K562 (cell line): ENCODE measurements around the gene TJP2. TPM values are rescaled to one million over a fixed set of nuclear protein-coding genes. Genes with fewer than 3 reads are reported as not detected.
A peak's percentile ranks its signal among the peaks of the same experiment; 100 is the strongest.

ENCODE experiments used
- ARNT ChIP-seq, 2 experiments: fragments of 450-650 bp; IDR thresholded peaks; 2 replicates each; pipeline ENCODE4 v1.6.1; 2016; ENCODE audit warnings: mild to moderate bottlenecking in 1 of 2
- CBFA2T3 ChIP-seq: fragments of 450-650 bp; IDR thresholded peaks from 2 replicates; pipeline ENCODE4 v1.6.1; 2017
- EP400 ChIP-seq: fragments of 450-650 bp; IDR thresholded peaks from 2 replicates; pipeline ENCODE4 v1.6.1; 2017; ENCODE audit warnings: antibody characterized with exemption, mild to moderate bottlenecking, moderate library complexity
- FOXP1 ChIP-seq: sonication (generic); formaldehyde crosslinking; IDR thresholded peaks from 2 replicates; pipeline ENCODE4 v1.8.0; 2022; ENCODE audit warnings: mild to moderate bottlenecking, missing genetic modification reagents
- GATAD2A ChIP-seq: fragments of 450-650 bp; IDR thresholded peaks from 2 replicates; pipeline ENCODE4 v1.6.1; 2017
- HNRNPUL1 ChIP-seq: fragments of 200-400 bp; formaldehyde crosslinking; IDR thresholded peaks from 2 replicates; pipeline ENCODE4 v1.6.1; 2017; ENCODE audit warnings: low read length
- ID3 ChIP-seq, 2 experiments: fragments of 250-450 bp in 1 of 2; fragments of 450-650 bp in 1 of 2; sonication (Bioruptor Pico) in 1 of 2; IDR thresholded peaks; 2 replicates each; pipeline versions ENCODE4 v1.6.1 to v1.8.0; 2016 to 2021; ENCODE audit warnings: mild to moderate bottlenecking in 2 of 2, moderate library complexity in 2 of 2, missing compliant biosample characterization in 1 of 2, missing genetic modification characterization in 1 of 2
- MEF2D ChIP-seq: conservative IDR thresholded peaks from 2 replicates; pipeline ENCODE4 v1.6.1; 2016; ENCODE audit warnings: low read depth, missing genetic modification characterization, missing compliant biosample characterization
- MEIS2 ChIP-seq: fragments of 450-650 bp; IDR thresholded peaks from 2 replicates; pipeline ENCODE4 v1.6.1; 2014; ENCODE audit warnings: mild to moderate bottlenecking; ENCODE audit not compliant: partially characterized antibody
- MIER1 ChIP-seq: fragments of 450-650 bp; IDR thresholded peaks from 2 replicates; pipeline ENCODE4 v1.6.1; 2016; ENCODE audit warnings: antibody characterized with exemption, mild to moderate bottlenecking, low read depth
- PBX2 ChIP-seq, 2 experiments: IDR thresholded peaks in 1 of 2; conservative IDR thresholded peaks in 1 of 2; 2 replicates each; pipeline ENCODE4 v1.6.1; 2016; ENCODE audit warnings: low read depth in 2 of 2, mild to moderate bottlenecking in 1 of 2, missing compliant biosample characterization in 1 of 2, missing genetic modification characterization in 1 of 2, moderate library complexity in 1 of 2
- PHF20 ChIP-seq: fragments of 450-650 bp; IDR thresholded peaks from 2 replicates; pipeline ENCODE4 v1.6.1; 2018; ENCODE audit not compliant: partially characterized antibody
- RFX7 ChIP-seq: fragments of 250-450 bp; sonication (Bioruptor Pico); IDR thresholded peaks from 2 replicates; pipeline ENCODE4 v1.5.1; 2021; ENCODE audit warnings: mild to moderate bottlenecking
- SLC30A9 ChIP-seq: fragments of 250-450 bp; sonication (Bioruptor Pico); IDR thresholded peaks from 2 replicates; pipeline ENCODE4 v1.8.0; 2022; ENCODE audit warnings: mild to moderate bottlenecking, moderate library complexity
- SREBF1 ChIP-seq: fragments of 150-350 bp; IDR thresholded peaks from 2 replicates; pipeline ENCODE4 v1.6.1; 2014; ENCODE audit warnings: antibody characterized with exemption, low read depth, low read length, borderline replicate concordance
- SREBF2 ChIP-seq: sonication (generic); formaldehyde crosslinking; IDR thresholded peaks from 2 replicates; pipeline ENCODE4 v1.4.0; 2020; ENCODE audit warnings: mild to moderate bottlenecking, missing genetic modification reagents
- SRSF3 ChIP-seq: fragments of 200-400 bp; formaldehyde crosslinking; IDR thresholded peaks from 2 replicates; pipeline ENCODE4 v1.6.1; 2016; ENCODE audit warnings: mild to moderate bottlenecking, low read length, moderate library complexity; ENCODE audit not compliant: insufficient read depth
- ZC3H11A ChIP-seq: IDR thresholded peaks from 2 replicates; pipeline ENCODE4 v1.6.1; 2012; ENCODE audit warnings: low read depth, low read length, improper control_type of control experiment
- ZNF143 ChIP-seq: sonication (generic); formaldehyde crosslinking; IDR thresholded peaks from 2 replicates; pipeline ENCODE4 v1.9.0; 2022; ENCODE audit warnings: mild to moderate bottlenecking, missing genetic modification reagents
- ZNF444 ChIP-seq: fragments of 250-450 bp; sonication (Bioruptor Pico); IDR thresholded peaks from 2 replicates; pipeline ENCODE4 v1.4.0; 2020; ENCODE audit warnings: mild to moderate bottlenecking, moderate library complexity
- ZNF75A ChIP-seq: fragments of 450-650 bp; formaldehyde crosslinking; IDR thresholded peaks from 2 replicates; pipeline ENCODE4 v1.4.0; 2020; ENCODE audit warnings: mild to moderate bottlenecking
- ZSCAN29 ChIP-seq: fragments of 450-650 bp; IDR thresholded peaks from 2 replicates; pipeline ENCODE4 v1.6.1; 2017
- polyA plus RNA-seq, 8 experiments: library from polyadenylated mRNA; depleted of rRNA in 4 of 8; stranded (reverse) in 5 of 8; unstranded in 3 of 8; fragments of >200 nt; fragmentation: Nextera tagmentation in 2 of 8; fragmentation: Illumina TruSeq in 1 of 8; extraction: Ambion mirVana in 2 of 8; extraction: Trizol in 1 of 8; gene quantifications; 2 replicates each; pipeline versions ENCODE4 v1.2.1 to v1.2.3, GENCODE V29; 2011 to 2014; ENCODE audit warnings: inconsistent platforms in 1 of 8, missing spikeins in 1 of 8
- total RNA-seq, 7 experiments: library from RNA; depleted of rRNA in 6 of 7; stranded (reverse); fragments of >200 nt in 6 of 7; fragmentation: Illumina TruSeq in 2 of 7; extraction: Trizol in 2 of 7; gene quantifications; 2 replicates each; pipeline versions ENCODE4 v1.2.1 to v1.2.3, GENCODE V29; 2011 to 2021; ENCODE audit warnings: low replicate concordance in 1 of 7
- TF ChIP-seq, protein P1 (sequence below): fragments of 250-450 bp; sonication (Bioruptor Pico); IDR thresholded peaks from 2 replicates; pipeline ENCODE4 v1.4.0; 2020; ENCODE audit warnings: mild to moderate bottlenecking, moderate library complexity

Gene TJP2
- total and polyA plus RNA-seq, 9 of the 15 experiments (the other 6 are each of a cell fraction or from before 2014, with no cell fraction given) = 4.0 to 24.1 (median 16.8) TPM

DNA sequence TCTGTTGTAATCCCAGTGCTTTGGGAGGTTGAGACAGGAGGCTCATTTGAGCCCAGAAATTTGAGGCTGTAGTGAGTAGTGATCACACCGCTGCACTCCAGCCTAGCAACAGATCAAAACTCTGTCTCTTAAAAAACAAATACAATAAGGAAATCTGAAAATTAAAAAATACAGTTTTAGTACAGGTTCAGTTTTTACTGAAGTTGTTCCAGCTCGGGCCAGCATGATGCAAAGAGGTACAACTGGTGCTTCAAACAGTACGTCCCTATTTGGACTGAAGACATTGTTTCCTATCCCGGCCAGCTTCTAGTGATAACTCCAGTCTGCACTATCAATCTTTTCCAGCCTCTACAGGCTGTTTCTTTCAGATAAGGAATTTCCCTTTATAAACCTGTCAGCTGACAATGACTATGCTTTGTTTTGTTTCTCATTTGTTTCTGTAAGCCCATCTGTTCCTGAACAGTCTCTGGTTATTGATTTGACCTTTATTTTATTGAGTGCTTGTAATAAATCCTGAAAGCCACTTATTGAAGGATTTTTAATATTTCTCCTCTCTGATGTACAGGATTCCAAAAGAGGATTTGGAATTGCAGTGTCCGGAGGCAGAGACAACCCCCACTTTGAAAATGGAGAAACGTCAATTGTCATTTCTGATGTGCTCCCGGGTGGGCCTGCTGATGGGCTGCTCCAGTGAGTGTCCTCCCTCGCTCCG, 41.9 kb downstream of the TJP2 start (continued):
- TF ChIP-seq PBX2 (CRISPR knock-in tag; IDR thresholded peaks at IDR 0.05; ENCODE audit: low read depth) (no peak), PBX2 (tag; conservative IDR thresholded peaks at IDR 0.05; ENCODE audit: low read depth) (peak; percentile 90), MEIS2 (peak; percentile 92), ZSCAN29 (no peak), GATAD2A (no peak), FOXP1 (no peak), MIER1 (no peak), SRSF3 (no peak), SREBF1 (no peak), SREBF2 (no peak), ID3 (CRISPR knock-in tag; IDR thresholded peaks at IDR 0.05) (no peak), ID3 (tag; IDR thresholded peaks at IDR 0.05) (peak; percentile 89), PHF20 (no peak), ZNF143 (CRISPR knock-in tag) (no peak), RFX7 (CRISPR knock-in tag) (no peak), CBFA2T3 (peak; percentile 99), ZNF75A (CRISPR knock-in tag) (no peak), EP400 (0 out of 2 replicates have a peak, but pooled peaks have one; percentile 54), ARNT (IDR thresholded peaks at IDR 0.05) (peak; percentile 73 to 92; a peak in 3 of 4 replicates), ZC3H11A (no peak), MEF2D (peak; percentile 98), SLC30A9 (CRISPR knock-in tag) (no peak), ZNF444 (CRISPR knock-in tag) (no peak), HNRNPUL1 (no peak)
- TF ChIP-seq, protein P1, sequence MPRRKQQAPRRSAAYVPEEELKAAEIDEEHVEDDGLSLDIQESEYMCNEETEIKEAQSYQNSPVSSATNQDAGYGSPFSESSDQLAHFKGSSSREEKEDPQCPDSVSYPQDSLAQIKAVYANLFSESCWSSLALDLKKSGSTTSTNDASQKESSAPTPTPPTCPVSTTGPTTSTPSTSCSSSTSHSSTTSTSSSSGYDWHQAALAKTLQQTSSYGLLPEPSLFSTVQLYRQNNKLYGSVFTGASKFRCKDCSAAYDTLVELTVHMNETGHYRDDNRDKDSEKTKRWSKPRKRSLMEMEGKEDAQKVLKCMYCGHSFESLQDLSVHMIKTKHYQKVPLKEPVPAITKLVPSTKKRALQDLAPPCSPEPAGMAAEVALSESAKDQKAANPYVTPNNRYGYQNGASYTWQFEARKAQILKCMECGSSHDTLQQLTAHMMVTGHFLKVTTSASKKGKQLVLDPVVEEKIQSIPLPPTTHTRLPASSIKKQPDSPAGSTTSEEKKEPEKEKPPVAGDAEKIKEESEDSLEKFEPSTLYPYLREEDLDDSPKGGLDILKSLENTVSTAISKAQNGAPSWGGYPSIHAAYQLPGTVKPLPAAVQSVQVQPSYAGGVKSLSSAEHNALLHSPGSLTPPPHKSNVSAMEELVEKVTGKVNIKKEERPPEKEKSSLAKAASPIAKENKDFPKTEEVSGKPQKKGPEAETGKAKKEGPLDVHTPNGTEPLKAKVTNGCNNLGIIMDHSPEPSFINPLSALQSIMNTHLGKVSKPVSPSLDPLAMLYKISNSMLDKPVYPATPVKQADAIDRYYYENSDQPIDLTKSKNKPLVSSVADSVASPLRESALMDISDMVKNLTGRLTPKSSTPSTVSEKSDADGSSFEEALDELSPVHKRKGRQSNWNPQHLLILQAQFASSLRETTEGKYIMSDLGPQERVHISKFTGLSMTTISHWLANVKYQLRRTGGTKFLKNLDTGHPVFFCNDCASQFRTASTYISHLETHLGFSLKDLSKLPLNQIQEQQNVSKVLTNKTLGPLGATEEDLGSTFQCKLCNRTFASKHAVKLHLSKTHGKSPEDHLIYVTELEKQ (CRISPR knock-in tag) = no peak
